ENCODE data around the gene SEPTIN2.
"Not testable (repeated sequence)": the region's sequence is repeated elsewhere in the genome, so short reads cannot be mapped to it uniquely, and the experiment has no call there.

Gene SEPTIN2

DNA sequence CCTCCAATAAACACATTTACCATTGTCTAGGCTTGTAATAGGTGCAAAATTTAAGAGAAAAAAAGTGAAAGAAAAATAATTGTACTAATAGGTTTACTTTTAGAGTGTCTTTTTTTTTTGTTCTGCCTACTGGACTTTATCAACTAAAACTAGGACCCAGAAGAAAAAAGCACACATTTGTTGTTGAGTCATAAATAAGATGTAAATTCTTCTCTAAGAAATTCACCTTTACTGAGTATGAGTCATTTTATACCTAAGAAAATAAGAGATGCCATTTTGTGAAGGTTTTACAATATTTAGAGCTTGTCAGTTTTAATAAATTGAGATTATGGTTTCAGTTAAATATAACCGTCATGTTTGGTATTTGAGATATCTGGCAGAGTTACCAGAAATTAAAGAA lies 59.6 kb downstream of the SEPTIN2 start:
- Histone ChIP-seq H3K9me3 (no peaks in the 10 kb centered on the region), H3K27me3 (no peaks in the 10 kb centered on the region), H3K4me3 (ENCODE audit: low read depth, low read length) (no peak overlapping the region), H3K36me3 (peaks cover 4% of the 10 kb centered on the region; the same call in 1 of the 2 replicates), H3K4me1 (peaks cover 4% of the 10 kb centered on the region; the same call in 1 of the 2 replicates)
- no peak for DNase-seq
- TF ChIP-seq, protein P1, sequence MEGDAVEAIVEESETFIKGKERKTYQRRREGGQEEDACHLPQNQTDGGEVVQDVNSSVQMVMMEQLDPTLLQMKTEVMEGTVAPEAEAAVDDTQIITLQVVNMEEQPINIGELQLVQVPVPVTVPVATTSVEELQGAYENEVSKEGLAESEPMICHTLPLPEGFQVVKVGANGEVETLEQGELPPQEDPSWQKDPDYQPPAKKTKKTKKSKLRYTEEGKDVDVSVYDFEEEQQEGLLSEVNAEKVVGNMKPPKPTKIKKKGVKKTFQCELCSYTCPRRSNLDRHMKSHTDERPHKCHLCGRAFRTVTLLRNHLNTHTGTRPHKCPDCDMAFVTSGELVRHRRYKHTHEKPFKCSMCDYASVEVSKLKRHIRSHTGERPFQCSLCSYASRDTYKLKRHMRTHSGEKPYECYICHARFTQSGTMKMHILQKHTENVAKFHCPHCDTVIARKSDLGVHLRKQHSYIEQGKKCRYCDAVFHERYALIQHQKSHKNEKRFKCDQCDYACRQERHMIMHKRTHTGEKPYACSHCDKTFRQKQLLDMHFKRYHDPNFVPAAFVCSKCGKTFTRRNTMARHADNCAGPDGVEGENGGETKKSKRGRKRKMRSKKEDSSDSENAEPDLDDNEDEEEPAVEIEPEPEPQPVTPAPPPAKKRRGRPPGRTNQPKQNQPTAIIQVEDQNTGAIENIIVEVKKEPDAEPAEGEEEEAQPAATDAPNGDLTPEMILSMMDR (IDR thresholded peaks at IDR 0.05; ENCODE audit: low read depth, low read length) = no peak

DNA sequence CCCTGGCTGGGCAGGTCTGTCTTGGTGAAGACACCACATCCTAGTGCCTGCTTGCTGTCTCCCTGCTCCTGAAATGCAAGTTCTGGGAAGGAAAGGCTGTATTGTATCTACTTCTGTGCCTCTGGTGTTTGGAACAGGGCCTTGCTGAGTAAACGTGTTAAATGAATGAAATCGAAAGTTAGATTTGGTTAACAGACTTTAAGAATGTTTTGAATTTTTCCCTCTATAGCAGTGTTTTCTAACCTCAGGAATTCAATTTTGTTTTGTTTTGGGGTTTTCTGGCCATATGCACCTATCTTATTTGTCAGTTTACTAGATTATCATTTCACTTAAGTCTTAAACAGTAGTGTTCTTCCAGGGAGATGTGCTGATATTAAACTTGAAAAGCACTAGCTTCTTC lies 61.1 kb downstream of the SEPTIN2 start:
- peaks cover 4% of the 10 kb centered on the region; the same call in 1 of the 2 replicates for H3K36me3 ChIP-seq
- TF ChIP-seq, protein P1 (IDR thresholded peaks at IDR 0.05; ENCODE audit: low read depth, low read length) = no peak
- no peak for DNase-seq
- H3K9me3 ChIP-seq = no peaks in the 10 kb centered on the region
- H3K4me1 ChIP-seq = peaks cover 4% of the 10 kb centered on the region; the same call in 1 of the 2 replicates
- H3K27me3 ChIP-seq = no peaks in the 10 kb centered on the region
- H3K4me3 ChIP-seq (ENCODE audit: low read depth, low read length) = no peak overlapping the region

DNA sequence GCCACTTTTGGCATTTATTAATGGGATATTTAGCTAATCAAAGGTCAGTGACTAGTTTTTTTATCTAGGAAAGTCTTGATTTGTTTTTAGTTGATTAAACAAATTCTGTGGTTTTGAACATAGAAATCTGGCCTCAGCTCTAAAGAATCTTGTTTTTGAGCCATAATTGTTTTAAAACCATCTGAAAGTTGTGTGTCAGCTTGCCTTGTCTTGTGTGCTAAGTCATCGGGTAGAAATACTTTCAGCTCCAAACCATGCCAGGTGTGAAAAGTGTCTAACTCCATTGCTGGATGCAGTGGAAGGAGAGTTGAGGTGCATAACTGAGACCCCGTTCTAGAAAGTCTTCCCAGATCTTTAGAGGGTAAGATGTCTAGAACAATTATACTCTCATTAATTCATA lies 63.1 kb downstream of the SEPTIN2 start:
- TF ChIP-seq, protein P1 (IDR thresholded peaks at IDR 0.05; ENCODE audit: low read depth, low read length) = no peak
- peaks cover 4% of the 10 kb centered on the region; the same call in 1 of the 2 replicates for H3K36me3 ChIP-seq
- no peak overlapping the region for H3K4me3 ChIP-seq (ENCODE audit: low read depth, low read length)
- no peaks in the 10 kb centered on the region for H3K9me3 ChIP-seq
- no peak for DNase-seq
- no peaks in the 10 kb centered on the region for H3K4me1 ChIP-seq
- no peaks in the 10 kb centered on the region for H3K27me3 ChIP-seq

DNA sequence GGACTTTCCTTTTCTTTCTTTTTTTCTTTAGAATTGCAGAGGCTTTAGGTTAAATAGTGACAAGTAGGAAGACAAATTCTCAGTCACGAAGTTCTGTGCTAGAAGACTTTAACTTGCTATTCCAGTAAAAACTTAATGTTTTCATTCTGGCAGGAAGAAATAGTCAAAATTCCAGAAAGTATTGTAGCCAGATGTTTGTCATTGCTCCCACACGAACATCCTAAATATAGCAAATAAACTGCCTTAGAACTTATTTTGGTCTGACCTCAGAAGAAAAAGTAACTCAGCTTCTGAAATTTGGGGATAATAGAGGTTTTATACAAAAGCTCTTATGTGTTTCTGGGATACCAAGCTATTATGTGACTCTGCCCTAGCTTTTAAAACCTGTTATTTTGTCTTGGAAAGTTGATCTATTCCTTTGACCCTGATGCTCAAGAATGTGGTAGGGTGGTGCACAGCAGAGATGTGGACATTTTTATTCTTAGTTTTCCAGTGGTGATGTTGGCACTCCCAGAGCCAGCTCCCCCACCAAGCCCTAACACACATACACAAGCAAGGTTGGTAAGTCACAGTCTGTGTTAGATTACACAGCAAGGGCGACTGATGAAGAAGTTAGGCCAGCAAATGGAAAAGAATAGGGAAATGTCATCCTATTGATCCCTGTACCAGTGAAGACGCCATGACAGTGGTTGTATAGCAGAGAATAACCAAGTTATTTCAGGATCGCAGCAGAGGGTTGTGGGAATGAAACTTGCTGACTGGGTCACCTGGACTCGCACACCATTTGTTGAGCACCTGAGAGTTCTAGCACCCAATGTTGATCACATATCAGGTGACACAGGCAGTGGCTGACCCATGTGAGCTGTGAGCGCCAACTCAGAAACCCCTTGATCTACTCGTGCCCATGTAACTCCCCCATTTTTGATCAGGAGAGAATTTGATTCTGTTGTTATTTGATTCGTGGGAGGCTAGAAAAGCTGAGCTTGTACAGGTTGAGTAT lies 64.1 kb downstream of the SEPTIN2 start:
- Histone ChIP-seq H3K4me3 (ENCODE audit: low read depth, low read length) (no peak overlapping the region), H3K9me3 (no peaks in the 10 kb centered on the region), H3K36me3 (peaks cover 4% of the 10 kb centered on the region; the same call in 1 of the 2 replicates), H3K27me3 (no peaks in the 10 kb centered on the region), H3K4me1 (no peaks in the 10 kb centered on the region)
- TF ChIP-seq, protein P1 (IDR thresholded peaks at IDR 0.05; ENCODE audit: low read depth, low read length) = no peak
- no peak for DNase-seq

DNA sequence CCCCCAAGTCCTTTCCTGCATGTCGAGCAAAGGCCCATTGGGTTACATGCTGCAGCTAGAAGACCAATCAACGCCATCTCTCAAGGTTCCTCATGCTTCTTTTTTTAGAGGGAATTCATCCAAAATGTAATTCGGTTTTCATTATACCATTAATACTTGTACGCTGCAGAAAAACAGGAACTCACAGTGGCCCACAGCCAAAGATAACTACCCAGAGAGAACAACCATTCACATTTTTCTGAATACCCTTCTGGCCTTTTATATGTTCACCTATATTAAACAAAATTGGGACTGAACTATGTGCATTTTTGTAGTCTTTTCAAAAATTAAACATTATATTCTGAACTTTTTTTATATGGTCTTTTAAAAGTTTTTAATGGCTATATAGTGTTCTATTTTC lies 66.1 kb downstream of the SEPTIN2 start:
- Histone ChIP-seq H3K4me1 (peaks cover 4% of the 10 kb centered on the region; the same call in 1 of the 2 replicates), H3K4me3 (ENCODE audit: low read depth, low read length) (no peak overlapping the region), H3K36me3 (no peaks in the 10 kb centered on the region; the same call in 1 of the 2 replicates), H3K9me3 (no peaks in the 10 kb centered on the region), H3K27me3 (no peaks in the 10 kb centered on the region)
- DNase-seq = no peak
- TF ChIP-seq, protein P1 (IDR thresholded peaks at IDR 0.05; ENCODE audit: low read depth, low read length) = no peak

DNA sequence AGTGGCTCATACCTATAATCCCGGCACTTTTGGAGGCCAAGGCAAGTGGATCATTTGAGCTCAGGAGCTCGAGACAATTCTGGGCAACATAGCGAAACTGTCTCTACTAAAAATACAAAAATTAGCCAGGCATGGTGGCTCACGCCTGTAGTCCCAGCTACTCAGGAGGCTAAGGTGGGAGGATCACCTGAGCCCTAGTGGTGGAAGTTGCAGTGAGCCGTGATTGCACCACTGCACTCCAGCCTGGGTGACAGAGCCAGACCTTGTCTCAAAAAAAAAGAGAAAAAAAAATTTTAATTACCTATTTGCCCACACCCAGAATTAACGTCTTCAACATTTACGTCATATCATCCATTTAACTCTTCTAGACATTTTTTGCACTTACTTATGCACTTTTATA lies 69.7 kb downstream of the SEPTIN2 start:
- not testable (repeated sequence) for H3K36me3 ChIP-seq; DNase-seq; H3K27me3 ChIP-seq; H3K4me1 ChIP-seq; H3K4me3 ChIP-seq (ENCODE audit: low read depth, low read length); H3K9me3 ChIP-seq
